Progenitor cell of endocrine pancreas (in vitro differentiated cells): ENCODE data around the gene ADISSP. TPM values are rescaled to one million over a fixed set of nuclear protein-coding genes. Genes with fewer than 3 reads are reported as not detected.

Experiments used
- DNase-seq: peaks from one replicate; pipeline ENCODE4 v3.0.0; 2021; ENCODE audit warnings: low spot score; ENCODE audit not compliant: unreplicated experiment
- H3K27ac Mint-ChIP-seq: 2 replicates; pipeline ENCODE4 v1.8.0; 2021; ENCODE audit warnings: mild to moderate bottlenecking, moderate library complexity, mixed read lengths
- H3K27me3 Mint-ChIP-seq: 2 replicates; pipeline ENCODE4 v1.8.0; 2021; ENCODE audit warnings: mixed read lengths
- H3K36me3 Mint-ChIP-seq: 2 replicates; pipeline ENCODE4 v1.8.0; 2022; ENCODE audit warnings: mixed read lengths; ENCODE audit not compliant: insufficient read depth
- H3K4me1 Mint-ChIP-seq: 2 replicates; pipeline ENCODE4 v1.8.0; 2021; ENCODE audit warnings: low read depth, mixed read lengths
- H3K4me3 Mint-ChIP-seq: 2 replicates; pipeline ENCODE4 v1.8.0; 2021; ENCODE audit warnings: low read depth, mild to moderate bottlenecking, moderate library complexity, mixed read lengths
- H3K9me3 Mint-ChIP-seq: 2 replicates; pipeline ENCODE4 v1.8.0; 2021; ENCODE audit warnings: low read depth, mixed read lengths
- total RNA-seq: library from RNA; stranded (reverse); gene quantifications from 2 replicates; pipeline ENCODE4 v1.2.1, GENCODE V29; 2021
- TF ChIP-seq, protein P1 (sequence below): fragments of 200-600 bp; sonication (generic); IDR thresholded peaks from one replicate; pipeline ENCODE4 v1.5.0; 2021; ENCODE audit warnings: antibody characterized with exemption, mild to moderate bottlenecking; ENCODE audit not compliant: unreplicated experiment

ADISSP gene
- total RNA-seq, 1 donor from 2014 or later: 18.9 TPM

DNA sequence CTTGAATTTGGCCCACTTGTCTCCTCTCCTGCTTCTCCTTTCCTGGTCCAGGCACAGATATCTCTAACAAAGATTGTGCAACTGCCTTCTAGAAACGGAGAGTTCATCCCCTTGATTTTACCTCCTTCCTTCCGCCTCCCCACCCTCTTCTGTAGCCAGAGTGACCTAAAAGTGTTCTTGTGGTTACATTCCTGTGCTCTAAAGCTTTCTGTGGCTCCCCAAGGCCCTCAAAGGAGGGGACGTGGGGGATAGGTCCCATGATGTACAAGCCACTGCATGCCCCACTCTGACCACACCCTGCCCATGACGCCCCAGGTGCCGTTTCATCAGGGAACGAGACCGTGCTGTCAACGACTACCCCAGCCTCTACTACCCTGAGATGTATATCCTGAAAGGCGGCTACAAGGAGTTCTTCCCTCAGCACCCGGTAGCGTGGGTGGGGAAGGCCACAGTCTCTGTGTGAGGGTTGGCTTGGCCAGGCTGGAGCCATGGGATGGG, 36.8 kb upstream of the ADISSP start:
- H3K36me3 Mint-ChIP-seq: peaks cover 21% of the 10 kb centered on the region
- H3K4me3 Mint-ChIP-seq: no peak overlapping the region
- no peak overlapping the region for H3K27ac Mint-ChIP-seq
- no peak for DNase-seq
- no peaks in the 10 kb centered on the region for H3K9me3 Mint-ChIP-seq
- H3K4me1 Mint-ChIP-seq: peaks cover 25% of the 10 kb centered on the region
- H3K27me3 Mint-ChIP-seq: no peaks in the 10 kb centered on the region
- TF ChIP-seq, protein P1, sequence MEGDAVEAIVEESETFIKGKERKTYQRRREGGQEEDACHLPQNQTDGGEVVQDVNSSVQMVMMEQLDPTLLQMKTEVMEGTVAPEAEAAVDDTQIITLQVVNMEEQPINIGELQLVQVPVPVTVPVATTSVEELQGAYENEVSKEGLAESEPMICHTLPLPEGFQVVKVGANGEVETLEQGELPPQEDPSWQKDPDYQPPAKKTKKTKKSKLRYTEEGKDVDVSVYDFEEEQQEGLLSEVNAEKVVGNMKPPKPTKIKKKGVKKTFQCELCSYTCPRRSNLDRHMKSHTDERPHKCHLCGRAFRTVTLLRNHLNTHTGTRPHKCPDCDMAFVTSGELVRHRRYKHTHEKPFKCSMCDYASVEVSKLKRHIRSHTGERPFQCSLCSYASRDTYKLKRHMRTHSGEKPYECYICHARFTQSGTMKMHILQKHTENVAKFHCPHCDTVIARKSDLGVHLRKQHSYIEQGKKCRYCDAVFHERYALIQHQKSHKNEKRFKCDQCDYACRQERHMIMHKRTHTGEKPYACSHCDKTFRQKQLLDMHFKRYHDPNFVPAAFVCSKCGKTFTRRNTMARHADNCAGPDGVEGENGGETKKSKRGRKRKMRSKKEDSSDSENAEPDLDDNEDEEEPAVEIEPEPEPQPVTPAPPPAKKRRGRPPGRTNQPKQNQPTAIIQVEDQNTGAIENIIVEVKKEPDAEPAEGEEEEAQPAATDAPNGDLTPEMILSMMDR: no peak

DNA sequence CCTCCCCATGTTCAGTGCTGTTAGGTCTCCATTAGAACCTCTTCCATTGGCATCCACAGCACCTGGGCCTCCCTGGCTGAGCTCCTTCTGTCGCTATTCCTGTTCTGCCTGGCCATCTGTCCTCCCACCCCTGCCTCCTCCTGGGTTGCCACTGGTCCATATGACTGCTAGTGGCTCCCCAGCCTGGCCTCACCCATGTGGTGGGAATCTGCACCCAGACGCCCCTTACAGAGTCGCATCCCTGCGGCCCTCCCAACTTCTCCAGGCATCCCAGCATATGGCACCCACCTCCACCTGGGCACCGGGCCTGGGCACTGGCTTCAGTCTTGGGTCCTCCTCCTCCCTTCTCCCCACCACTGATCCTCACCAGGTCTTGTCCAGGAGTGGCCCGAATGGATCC, 36.3 kb upstream of the ADISSP start:
- DNase-seq: no peak
- Mint-ChIP-seq H3K9me3 (no peaks in the 10 kb centered on the region), H3K27ac (no peak overlapping the region), H3K4me1 (peaks cover 27% of the 10 kb centered on the region), H3K4me3 (no peak overlapping the region), H3K36me3 (peaks cover 21% of the 10 kb centered on the region), H3K27me3 (no peaks in the 10 kb centered on the region)
- TF ChIP-seq, protein P1: no peak

DNA sequence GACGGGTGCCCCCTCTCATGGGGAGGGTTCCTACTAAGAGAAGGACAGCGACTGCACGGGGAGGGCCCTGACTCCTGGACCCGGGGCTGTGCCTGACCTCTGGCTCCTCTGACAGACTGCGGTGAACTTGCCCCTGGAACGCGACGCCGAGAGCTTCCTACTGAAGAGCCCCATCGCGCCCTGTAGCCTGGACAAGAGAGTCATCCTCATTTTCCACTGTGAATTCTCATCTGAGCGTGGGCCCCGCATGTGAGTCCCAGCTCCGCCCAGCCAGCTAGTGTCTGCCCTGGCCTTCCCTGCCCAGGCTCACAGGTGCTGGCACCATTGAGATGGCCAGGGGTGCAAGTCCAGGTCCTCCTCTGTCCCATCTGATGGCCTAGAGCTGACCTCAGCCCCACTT, 35.7 kb upstream of the ADISSP start:
- no peaks in the 10 kb centered on the region for H3K9me3 Mint-ChIP-seq
- no peak overlapping the region for H3K27ac Mint-ChIP-seq
- no peak for DNase-seq
- no peaks in the 10 kb centered on the region for H3K27me3 Mint-ChIP-seq
- peaks cover 31% of the 10 kb centered on the region for H3K4me1 Mint-ChIP-seq
- peaks cover 21% of the 10 kb centered on the region for H3K36me3 Mint-ChIP-seq
- H3K4me3 Mint-ChIP-seq: no peak overlapping the region
- TF ChIP-seq, protein P1: no peak

DNA sequence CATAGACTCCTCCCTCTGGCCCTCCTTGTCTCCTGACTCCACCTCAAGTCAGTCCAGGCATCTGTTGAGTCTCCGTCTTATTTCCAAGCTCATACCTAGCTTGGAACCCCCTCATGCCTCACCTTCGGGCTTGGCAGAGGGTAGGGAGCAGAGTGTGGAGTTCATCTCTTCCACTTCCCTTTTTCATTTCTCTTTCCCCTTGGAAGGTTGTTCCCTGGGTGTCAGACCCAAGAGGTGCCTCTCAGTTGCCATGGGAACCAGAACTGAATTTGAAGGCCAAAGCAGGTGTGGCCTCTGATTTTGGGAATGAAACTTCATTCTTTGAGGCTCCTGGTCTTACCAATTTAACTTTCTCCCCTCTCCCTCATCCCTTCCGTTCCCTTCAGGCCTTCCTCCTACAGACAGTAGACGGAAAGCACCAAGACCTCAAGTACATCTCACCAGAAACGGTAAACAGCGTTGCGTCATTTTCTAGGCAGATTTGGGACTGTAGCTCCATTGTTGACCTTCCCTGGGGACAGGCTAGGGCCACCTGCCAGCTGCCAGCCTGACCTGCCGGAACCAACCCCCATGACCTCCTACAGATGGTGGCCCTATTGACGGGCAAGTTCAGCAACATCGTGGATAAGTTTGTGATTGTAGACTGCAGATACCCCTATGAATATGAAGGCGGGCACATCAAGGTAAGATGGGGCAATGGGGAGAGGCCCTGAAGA, 35.1 kb upstream of the ADISSP start:
- peaks cover 36% of the 10 kb centered on the region for H3K4me1 Mint-ChIP-seq
- DNase-seq: no peak
- H3K9me3 Mint-ChIP-seq: no peaks in the 10 kb centered on the region
- TF ChIP-seq, protein P1: no peak
- H3K4me3 Mint-ChIP-seq: no peak overlapping the region
- no peaks in the 10 kb centered on the region for H3K27me3 Mint-ChIP-seq
- peaks cover 21% of the 10 kb centered on the region for H3K36me3 Mint-ChIP-seq
- H3K27ac Mint-ChIP-seq: no peak overlapping the region

DNA sequence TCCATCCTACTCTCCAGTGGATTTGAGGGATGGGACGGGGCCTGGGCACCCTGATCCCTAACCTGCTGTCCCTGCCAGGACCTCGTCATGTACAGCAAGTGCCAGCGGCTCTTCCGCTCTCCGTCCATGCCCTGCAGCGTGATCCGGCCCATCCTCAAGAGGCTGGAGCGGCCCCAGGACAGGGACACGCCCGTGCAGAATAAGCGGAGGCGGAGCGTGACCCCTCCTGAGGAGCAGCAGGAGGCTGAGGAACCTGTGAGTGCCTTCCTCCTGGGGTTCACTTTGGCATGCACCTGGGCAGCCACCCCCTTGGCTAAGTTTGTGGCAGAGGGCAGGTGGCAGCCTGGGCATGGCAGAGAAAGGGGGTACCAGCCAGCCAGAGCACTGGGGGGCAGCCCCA, 34.3 kb upstream of the ADISSP start:
- Mint-ChIP-seq H3K27ac (no peak overlapping the region), H3K27me3 (no peaks in the 10 kb centered on the region), H3K4me3 (no peak overlapping the region), H3K4me1 (peaks cover 38% of the 10 kb centered on the region), H3K36me3 (peaks cover 21% of the 10 kb centered on the region), H3K9me3 (no peaks in the 10 kb centered on the region)
- no peak for DNase-seq
- TF ChIP-seq, protein P1: no peak
